Right lobe of liver (tissue), 6 donors: ENCODE data around the gene ADD2. TPM values are rescaled to one million over a fixed set of nuclear protein-coding genes. Genes with fewer than 3 reads are reported as not detected.

Experiments
- ATAC-seq, 4 donors: fragments of 200-7000 bp; cut with Tn5 transposase; one replicate each; pipeline ENCODE4 v1.9.1; 2020; ENCODE audit warnings: mild to moderate bottlenecking in 4 of 4, moderate library complexity in 4 of 4
- DNase-seq, 3 donors: peaks; one replicate each; pipeline ENCODE4 v3.0.0-alpha.2; 2020
- H3K27ac ChIP-seq, 3 donors: fragments of 200-600 bp; one replicate each; pipeline ENCODE4 v1.8.0; 2022
- H3K27me3 ChIP-seq, 2 donors: fragments of 200-600 bp; one replicate each; pipeline ENCODE4 v1.8.0; 2022
- H3K36me3 ChIP-seq, 4 donors: fragments of 200-600 bp; sonication (generic) in 1 of 4; one replicate each; pipeline versions ENCODE4 v1.5.1 to v1.8.0; 2017 to 2022; ENCODE audit warnings: control low read depth in 1 of 4
- H3K4me1 ChIP-seq, 4 donors: fragments of 200-600 bp; sonication (generic) in 1 of 4; one replicate each; pipeline versions ENCODE4 v1.5.1 to v1.8.0; 2017 to 2022; ENCODE audit warnings: control low read depth in 1 of 4
- H3K4me3 ChIP-seq, 3 donors: fragments of 200-600 bp; one replicate each; pipeline ENCODE4 v1.8.0; 2022
- H3K9me3 ChIP-seq, 4 donors: fragments of 200-600 bp; sonication (generic) in 1 of 4; one replicate each; pipeline versions ENCODE4 v1.5.1 to v1.8.0; 2017 to 2022; ENCODE audit warnings: control low read depth in 1 of 4
- POLR2A ChIP-seq: fragments of 450-650 bp; IDR thresholded peaks from one replicate; pipeline ENCODE4 v1.6.1; 2017; ENCODE audit warnings: antibody characterized with exemption, mild to moderate bottlenecking
- WGBS: methylation state at CpG from one replicate; pipeline ENCODE4 v1.1.6; 2018; ENCODE audit warnings: low coverage, low lambda C conversion rate; ENCODE audit not compliant: insufficient coverage; ENCODE audit errors: missing lambda C conversion rate; 5-methylcytosine and 5-hydroxymethylcytosine counted together
- intact Hi-C, 2 donors: fragments of 100-400 bp; cut with DNase I; formaldehyde crosslinking; loops; one replicate each; pipeline versions ENCODE4 v1.11.2 to v1.14.1; 2022
- total RNA-seq, 6 experiments: library from RNA; depleted of rRNA in 2 of 6; stranded (reverse); fragments of >200 nt in 2 of 6; fragmentation: NEBNext Ultra II Directional in 3 of 6; extraction: Animal tissue kit (Norgen Biotek cat#: 25700) in 3 of 6; gene quantifications; one replicate each; pipeline versions ENCODE4 v1.1.0 to v1.2.4, GENCODE V29; 2016 to 2023
- TF ChIP-seq, protein P1 (sequence below), 4 donors: fragments of 200-600 bp in 3 of 4; fragments of 450-650 bp in 1 of 4; IDR thresholded peaks; one replicate each; pipeline versions ENCODE4 v1.5.1 to v1.8.0; 2016 to 2022; ENCODE audit warnings: antibody characterized with exemption in 4 of 4, mild to moderate bottlenecking in 2 of 4
- donor health status: DM: no; HTN: yes; CAD: no.
- donor health status: DM: no; HTN: no; CAD: no.
- donor health status: DM: no; HTN: no; CAD: no.
- donor health status: DM: no; HTN: yes; CAD: no.
- donor health status: DM: no; HTN: yes; CAD: no.

Gene ADD2
- total RNA-seq, 6 experiments from 2014 or later: under 0.01 to 1.00 (median 0.14) TPM; not detected in 1

DNA sequence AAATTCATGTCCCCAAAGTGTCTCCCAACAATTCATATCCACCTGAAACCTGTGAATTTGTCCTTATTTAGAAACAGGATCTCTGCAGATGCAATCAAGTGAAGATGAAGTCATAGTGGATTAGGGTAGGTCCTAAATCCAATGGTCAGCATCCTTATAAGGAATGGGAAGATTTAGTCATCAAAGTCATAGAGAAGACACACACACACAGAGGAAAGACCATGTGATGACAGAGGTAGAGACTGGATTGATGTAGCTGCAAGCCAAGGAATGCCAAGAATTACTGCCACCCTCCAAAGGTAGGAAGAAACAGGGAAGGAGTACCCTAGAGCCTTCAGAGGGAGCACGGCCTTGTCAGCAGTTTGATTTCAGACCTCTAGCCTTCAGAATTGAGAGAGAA lies 17.7 kb downstream of the ADD2 start:
- intact Hi-C loops: no loop called here
- TF ChIP-seq POLR2A: no peak
- TF ChIP-seq, protein P1, sequence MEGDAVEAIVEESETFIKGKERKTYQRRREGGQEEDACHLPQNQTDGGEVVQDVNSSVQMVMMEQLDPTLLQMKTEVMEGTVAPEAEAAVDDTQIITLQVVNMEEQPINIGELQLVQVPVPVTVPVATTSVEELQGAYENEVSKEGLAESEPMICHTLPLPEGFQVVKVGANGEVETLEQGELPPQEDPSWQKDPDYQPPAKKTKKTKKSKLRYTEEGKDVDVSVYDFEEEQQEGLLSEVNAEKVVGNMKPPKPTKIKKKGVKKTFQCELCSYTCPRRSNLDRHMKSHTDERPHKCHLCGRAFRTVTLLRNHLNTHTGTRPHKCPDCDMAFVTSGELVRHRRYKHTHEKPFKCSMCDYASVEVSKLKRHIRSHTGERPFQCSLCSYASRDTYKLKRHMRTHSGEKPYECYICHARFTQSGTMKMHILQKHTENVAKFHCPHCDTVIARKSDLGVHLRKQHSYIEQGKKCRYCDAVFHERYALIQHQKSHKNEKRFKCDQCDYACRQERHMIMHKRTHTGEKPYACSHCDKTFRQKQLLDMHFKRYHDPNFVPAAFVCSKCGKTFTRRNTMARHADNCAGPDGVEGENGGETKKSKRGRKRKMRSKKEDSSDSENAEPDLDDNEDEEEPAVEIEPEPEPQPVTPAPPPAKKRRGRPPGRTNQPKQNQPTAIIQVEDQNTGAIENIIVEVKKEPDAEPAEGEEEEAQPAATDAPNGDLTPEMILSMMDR (IDR thresholded peaks at IDR 0.05): no peak
- Histone ChIP-seq H3K36me3 (no peaks in the 10 kb centered on the region), H3K4me3 (no peak overlapping the region), H3K27me3 (no peaks in the 10 kb centered on the region), H3K9me3 (no peaks in the 10 kb centered on the region), H3K4me1 (no peaks in the 10 kb centered on the region), H3K27ac (no peak overlapping the region)
- 38% methylated on average over 1 of the region's 1 CpG for WGBS
- DNase-seq (no peak), ATAC-seq (no peak)

DNA sequence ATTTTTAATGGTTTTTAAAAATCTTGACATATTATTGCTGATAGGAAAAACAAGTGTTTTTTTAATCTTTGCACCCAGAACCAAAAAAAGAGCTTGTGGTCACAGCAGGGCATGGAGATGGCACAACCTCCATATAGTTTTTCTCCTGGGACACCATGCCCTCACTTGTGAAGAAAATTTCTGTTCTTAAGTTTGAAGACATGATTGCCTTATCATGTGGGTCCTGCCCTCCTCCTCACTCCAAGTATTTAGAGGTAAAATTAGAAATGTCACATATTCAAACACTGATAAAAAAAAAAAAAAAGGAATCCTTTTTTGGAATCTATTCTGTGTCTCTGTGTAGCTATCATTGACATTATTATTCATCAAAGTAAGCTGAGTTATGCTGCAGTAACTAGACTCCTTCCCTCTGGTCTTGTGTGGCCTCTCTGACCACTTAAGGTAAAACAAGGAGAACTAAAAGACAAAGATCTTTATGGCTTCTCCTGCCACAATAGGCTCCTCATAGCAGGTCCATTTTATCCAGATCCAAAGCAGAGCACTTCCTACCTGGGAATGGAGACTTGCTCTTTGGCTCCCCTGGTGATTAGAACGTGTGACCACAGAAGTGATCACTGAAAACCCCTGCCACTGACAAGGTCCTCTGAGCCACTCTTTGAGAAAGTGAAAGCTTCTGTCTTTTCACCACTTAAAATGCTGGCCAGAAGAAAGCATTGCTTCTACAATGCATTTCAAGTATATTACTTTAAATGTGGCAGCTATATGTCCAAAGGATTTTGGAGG lies 19.8 kb downstream of the ADD2 start:
- Histone ChIP-seq H3K36me3 (no peaks in the 10 kb centered on the region), H3K27me3 (no peaks in the 10 kb centered on the region), H3K4me1 (no peaks in the 10 kb centered on the region), H3K27ac (no peak overlapping the region), H3K4me3 (no peak overlapping the region), H3K9me3 (no peaks in the 10 kb centered on the region)
- intact Hi-C loops: no loop called here
- DNase-seq (no peak), ATAC-seq (no peak)
- 9% methylated on average over 1 of the region's 1 CpG for WGBS
- no peak for TF ChIP-seq POLR2A
- TF ChIP-seq, protein P1 (IDR thresholded peaks at IDR 0.05): no peak

DNA sequence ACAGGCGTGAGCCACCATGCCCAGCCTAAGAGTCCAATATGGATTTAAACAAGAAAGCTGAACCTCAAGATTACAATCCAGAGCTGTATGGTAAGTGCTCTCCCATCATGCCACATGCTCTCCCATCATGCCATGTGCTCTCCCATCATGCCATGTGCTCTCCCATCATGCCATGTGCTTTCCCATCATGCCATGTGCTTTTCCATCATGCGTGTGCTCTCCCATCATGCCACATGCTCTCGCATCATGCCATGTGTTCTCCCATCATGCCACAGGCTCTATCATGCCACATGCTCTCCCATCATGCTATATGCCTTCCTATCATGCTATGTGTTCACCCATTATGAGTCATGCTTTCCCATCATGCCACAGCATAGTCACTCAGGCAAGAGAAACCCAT lies 20.7 kb downstream of the ADD2 start:
- intact Hi-C loops: no loop called here
- no peak overlapping the region for H3K27ac ChIP-seq
- no peak for DNase-seq
- H3K36me3 ChIP-seq: no peaks in the 10 kb centered on the region
- WGBS: 86% methylated on average over 2 of the region's 3 CpGs
- no peak for ATAC-seq
- H3K9me3 ChIP-seq: no peaks in the 10 kb centered on the region
- H3K27me3 ChIP-seq: no peaks in the 10 kb centered on the region
- H3K4me3 ChIP-seq: no peak overlapping the region
- TF ChIP-seq POLR2A: no peak
- TF ChIP-seq, protein P1 (IDR thresholded peaks at IDR 0.05): no peak
- H3K4me1 ChIP-seq: no peaks in the 10 kb centered on the region

DNA sequence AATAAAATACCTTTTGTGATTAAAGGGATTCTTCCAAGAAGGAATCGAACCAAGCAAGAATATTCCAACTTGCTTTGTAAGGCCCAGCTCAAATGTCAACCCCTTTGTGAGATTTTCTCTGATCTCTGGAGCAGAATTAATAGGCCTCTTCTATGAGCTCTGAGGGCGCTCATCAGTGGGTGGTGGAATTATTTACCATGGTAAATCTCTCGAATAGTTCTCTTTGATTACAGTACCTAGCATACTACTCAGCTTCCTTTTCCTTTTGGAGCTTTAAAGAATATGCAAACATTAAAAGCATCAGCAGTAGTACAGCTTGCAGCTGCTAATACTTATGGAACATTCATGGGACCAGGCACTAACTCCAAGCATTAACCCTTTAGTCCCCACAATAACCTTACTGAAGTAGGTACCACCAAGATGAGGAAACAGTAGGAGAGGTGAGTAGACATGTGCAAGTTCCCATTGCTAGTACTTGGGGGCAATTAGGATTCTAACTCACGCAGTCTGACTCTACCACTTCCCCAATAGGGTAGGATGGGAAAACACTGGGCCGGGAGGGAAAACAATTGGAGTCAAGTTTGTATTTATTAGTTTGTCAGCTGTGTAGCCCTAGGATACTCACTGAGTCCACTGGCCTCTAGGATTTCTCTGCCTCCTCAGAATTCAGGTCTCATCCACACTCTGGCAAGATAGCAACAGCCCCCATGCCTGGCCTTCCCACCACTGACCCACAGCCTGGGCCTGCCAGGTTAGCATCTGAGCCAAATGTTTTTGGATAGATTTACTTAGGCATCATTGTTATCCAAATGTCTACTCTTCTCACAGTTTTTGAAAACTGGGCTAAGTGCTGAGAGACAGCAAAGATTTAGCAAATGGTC lies 21.7 kb downstream of the ADD2 start:
- Histone ChIP-seq H3K36me3 (no peaks in the 10 kb centered on the region), H3K27me3 (no peaks in the 10 kb centered on the region), H3K27ac (no peak overlapping the region), H3K9me3 (no peaks in the 10 kb centered on the region), H3K4me1 (no peaks in the 10 kb centered on the region), H3K4me3 (no peak overlapping the region)
- ATAC-seq: no peak
- DNase-seq: no peak
- TF ChIP-seq, protein P1 (IDR thresholded peaks at IDR 0.05): no peak
- no peak for TF ChIP-seq POLR2A
- WGBS: 55% methylated on average over 5 of the region's 5 CpGs
- intact Hi-C loops: no loop called here
